ENCODE data around the gene GABBR2. TPM values are rescaled to one million over a fixed set of nuclear protein-coding genes. Genes with fewer than 3 reads are reported as not detected.

GABBR2 gene
- total and polyA plus RNA-seq, 2 experiments from 2014 or later = 0.89 to 1.3 TPM

DNA sequence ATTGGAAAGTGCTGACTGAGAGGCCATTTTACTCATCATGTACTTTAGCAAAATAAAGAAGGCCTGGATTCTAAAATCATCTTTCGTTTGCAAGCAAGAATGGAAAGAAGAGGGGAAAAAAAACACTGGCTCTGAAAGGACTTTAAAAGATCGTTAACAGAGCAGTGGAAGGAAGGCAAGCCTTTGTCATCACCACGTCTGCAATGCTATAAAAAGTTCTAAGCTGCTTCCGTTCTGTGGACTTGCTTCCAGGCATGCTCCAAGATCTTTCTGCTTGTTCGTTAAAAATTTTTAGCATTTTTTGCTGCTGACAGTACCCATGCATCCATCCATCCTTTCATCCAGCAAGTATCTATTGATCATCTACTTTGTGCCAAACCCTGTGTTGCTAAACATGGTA lies 226.5 kb downstream of the GABBR2 start:
- Histone ChIP-seq H3K27ac (ENCODE audit: low read depth) (no peak overlapping the region), H3K4me1 (ENCODE audit: insufficient read depth) (no peaks in the 10 kb centered on the region), H3K4me2 (no peak overlapping the region), H4K20me1 (replicated peaks; ENCODE audit: insufficient read depth) (no peaks in the 10 kb centered on the region), H3K27me3 (ENCODE audit: insufficient read depth) (no peaks in the 10 kb centered on the region), H3F3A (replicated peaks; ENCODE audit: low read depth) (no peaks in the 10 kb centered on the region), H3K36me3 (ENCODE audit: insufficient read depth) (no peaks in the 10 kb centered on the region), H3K79me2 (replicated peaks; ENCODE audit: insufficient read depth) (no peaks in the 10 kb centered on the region), H2AFZ (no peak overlapping the region), H3K9me2 (ENCODE audit: insufficient read depth) (no peaks in the 10 kb centered on the region), H3K4me3 (no peak overlapping the region)
- Mint-ChIP-seq H3K4me1 (0 out of 3 replicates have a peak, but pooled peaks cover 2% of the 10 kb centered on the region), H3K27me3 (ENCODE audit: insufficient read depth, low read depth, poor library complexity) (peaks cover 3% of the 10 kb centered on the region), H3K9me3 (no peaks in the 10 kb centered on the region), H3K27ac (no peak overlapping the region), H3K36me3 (ENCODE audit: low read depth) (no peaks in the 10 kb centered on the region), H3K4me3 (no peak overlapping the region)
- DNase-seq (ENCODE audit: low spot score) = no peak
- ATAC-seq = no peak
- TF ChIP-seq, protein P1, sequence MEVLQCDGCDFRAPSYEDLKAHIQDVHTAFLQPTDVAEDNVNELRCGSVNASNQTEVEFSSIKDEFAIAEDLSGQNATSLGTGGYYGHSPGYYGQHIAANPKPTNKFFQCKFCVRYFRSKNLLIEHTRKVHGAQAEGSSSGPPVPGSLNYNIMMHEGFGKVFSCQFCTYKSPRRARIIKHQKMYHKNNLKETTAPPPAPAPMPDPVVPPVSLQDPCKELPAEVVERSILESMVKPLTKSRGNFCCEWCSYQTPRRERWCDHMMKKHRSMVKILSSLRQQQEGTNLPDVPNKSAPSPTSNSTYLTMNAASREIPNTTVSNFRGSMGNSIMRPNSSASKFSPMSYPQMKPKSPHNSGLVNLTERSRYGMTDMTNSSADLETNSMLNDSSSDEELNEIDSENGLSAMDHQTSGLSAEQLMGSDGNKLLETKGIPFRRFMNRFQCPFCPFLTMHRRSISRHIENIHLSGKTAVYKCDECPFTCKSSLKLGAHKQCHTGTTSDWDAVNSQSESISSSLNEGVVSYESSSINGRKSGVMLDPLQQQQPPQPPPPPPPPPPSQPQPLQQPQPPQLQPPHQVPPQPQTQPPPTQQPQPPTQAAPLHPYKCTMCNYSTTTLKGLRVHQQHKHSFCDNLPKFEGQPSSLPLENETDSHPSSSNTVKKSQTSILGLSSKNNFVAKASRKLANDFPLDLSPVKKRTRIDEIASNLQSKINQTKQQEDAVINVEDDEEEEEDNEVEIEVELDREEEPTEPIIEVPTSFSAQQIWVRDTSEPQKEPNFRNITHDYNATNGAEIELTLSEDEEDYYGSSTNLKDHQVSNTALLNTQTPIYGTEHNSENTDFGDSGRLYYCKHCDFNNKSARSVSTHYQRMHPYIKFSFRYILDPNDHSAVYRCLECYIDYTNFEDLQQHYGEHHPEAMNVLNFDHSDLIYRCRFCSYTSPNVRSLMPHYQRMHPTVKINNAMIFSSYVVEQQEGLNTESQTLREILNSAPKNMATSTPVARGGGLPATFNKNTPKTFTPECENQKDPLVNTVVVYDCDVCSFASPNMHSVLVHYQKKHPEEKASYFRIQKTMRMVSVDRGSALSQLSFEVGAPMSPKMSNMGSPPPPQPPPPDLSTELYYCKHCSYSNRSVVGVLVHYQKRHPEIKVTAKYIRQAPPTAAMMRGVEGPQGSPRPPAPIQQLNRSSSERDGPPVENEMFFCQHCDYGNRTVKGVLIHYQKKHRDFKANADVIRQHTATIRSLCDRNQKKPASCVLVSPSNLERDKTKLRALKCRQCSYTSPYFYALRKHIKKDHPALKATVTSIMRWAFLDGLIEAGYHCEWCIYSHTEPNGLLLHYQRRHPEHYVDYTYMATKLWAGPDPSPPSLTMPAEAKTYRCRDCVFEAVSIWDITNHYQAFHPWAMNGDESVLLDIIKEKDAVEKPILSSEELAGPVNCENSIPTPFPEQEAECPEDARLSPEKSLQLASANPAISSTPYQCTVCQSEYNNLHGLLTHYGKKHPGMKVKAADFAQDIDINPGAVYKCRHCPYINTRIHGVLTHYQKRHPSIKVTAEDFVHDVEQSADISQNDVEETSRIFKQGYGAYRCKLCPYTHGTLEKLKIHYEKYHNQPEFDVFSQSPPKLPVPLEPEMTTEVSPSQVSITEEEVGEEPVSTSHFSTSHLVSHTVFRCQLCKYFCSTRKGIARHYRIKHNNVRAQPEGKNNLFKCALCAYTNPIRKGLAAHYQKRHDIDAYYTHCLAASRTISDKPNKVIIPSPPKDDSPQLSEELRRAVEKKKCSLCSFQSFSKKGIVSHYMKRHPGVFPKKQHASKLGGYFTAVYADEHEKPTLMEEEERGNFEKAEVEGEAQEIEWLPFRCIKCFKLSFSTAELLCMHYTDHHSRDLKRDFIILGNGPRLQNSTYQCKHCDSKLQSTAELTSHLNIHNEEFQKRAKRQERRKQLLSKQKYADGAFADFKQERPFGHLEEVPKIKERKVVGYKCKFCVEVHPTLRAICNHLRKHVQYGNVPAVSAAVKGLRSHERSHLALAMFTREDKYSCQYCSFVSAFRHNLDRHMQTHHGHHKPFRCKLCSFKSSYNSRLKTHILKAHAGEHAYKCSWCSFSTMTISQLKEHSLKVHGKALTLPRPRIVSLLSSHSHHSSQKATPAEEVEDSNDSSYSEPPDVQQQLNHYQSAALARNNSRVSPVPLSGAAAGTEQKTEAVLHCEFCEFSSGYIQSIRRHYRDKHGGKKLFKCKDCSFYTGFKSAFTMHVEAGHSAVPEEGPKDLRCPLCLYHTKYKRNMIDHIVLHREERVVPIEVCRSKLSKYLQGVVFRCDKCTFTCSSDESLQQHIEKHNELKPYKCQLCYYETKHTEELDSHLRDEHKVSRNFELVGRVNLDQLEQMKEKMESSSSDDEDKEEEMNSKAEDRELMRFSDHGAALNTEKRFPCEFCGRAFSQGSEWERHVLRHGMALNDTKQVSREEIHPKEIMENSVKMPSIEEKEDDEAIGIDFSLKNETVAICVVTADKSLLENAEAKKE (CRISPR knock-in tag; IDR thresholded peaks at IDR 0.05) = no peak
- TF ChIP-seq CREB1 (CRISPR knock-in tag; IDR thresholded peaks at IDR 0.05; ENCODE audit: low read depth) = no peak
- TF ChIP-seq, protein P2, sequence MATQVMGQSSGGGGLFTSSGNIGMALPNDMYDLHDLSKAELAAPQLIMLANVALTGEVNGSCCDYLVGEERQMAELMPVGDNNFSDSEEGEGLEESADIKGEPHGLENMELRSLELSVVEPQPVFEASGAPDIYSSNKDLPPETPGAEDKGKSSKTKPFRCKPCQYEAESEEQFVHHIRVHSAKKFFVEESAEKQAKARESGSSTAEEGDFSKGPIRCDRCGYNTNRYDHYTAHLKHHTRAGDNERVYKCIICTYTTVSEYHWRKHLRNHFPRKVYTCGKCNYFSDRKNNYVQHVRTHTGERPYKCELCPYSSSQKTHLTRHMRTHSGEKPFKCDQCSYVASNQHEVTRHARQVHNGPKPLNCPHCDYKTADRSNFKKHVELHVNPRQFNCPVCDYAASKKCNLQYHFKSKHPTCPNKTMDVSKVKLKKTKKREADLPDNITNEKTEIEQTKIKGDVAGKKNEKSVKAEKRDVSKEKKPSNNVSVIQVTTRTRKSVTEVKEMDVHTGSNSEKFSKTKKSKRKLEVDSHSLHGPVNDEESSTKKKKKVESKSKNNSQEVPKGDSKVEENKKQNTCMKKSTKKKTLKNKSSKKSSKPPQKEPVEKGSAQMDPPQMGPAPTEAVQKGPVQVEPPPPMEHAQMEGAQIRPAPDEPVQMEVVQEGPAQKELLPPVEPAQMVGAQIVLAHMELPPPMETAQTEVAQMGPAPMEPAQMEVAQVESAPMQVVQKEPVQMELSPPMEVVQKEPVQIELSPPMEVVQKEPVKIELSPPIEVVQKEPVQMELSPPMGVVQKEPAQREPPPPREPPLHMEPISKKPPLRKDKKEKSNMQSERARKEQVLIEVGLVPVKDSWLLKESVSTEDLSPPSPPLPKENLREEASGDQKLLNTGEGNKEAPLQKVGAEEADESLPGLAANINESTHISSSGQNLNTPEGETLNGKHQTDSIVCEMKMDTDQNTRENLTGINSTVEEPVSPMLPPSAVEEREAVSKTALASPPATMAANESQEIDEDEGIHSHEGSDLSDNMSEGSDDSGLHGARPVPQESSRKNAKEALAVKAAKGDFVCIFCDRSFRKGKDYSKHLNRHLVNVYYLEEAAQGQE (IDR thresholded peaks at IDR 0.05; ENCODE audit: unreplicated experiment) = no peak

All from GM23338 (cell line).